NK-92 (cell line): ENCODE data around the gene SEPTIN3.

Source experiments
- DNase-seq: peaks from one replicate; lab custom pipeline; 2025; ENCODE audit not compliant: unreplicated experiment; lab: John Stamatoyannopoulos, UW

Gene SEPTIN3

GRCh38 chr22:41969110-41969646, at the start of gene SEPTIN3:
Gene SEPTIN3 (plus strand): TSS chr22:41969443. CDS start chr22:41971493, 2,050 bp downstream.
- DNase-seq, result no peak

- DNase-seq, result no peak
These were observed 48.8 kb upstream of the SEPTIN3 start for GRCh38 chr22:41920271-41920976.

GRCh38 chr22:41922328-41922727, 46.9 kb upstream of the SEPTIN3 start:
- DNase-seq, result no peak

GRCh38 chr22:41922940-41923594, 46.2 kb upstream of the SEPTIN3 start:
- DNase-seq, result no peak

GRCh38 chr22:41923595-41924276, 45.5 kb upstream of the SEPTIN3 start:
- DNase-seq, result no peak

GRCh38 chr22:41925783-41926460, 43.3 kb upstream of the SEPTIN3 start:
- no peak for DNase-seq

- DNase-seq, result no peak
These were observed 41.4 kb upstream of the SEPTIN3 start for GRCh38 chr22:41927813-41928212.

- no peak for DNase-seq
These were observed 40.4 kb upstream of the SEPTIN3 start for GRCh38 chr22:41928593-41929417.

GRCh38 chr22:41929418-41929810, 39.8 kb upstream of the SEPTIN3 start:
- no peak for DNase-seq

GRCh38 chr22:41931701-41932269, 37.5 kb upstream of the SEPTIN3 start:
- DNase-seq, result no peak

- DNase-seq, result no peak
These were observed 36.9 kb upstream of the SEPTIN3 start for GRCh38 chr22:41932353-41932752.

GRCh38 chr22:41933411-41934177, 35.6 kb upstream of the SEPTIN3 start:
- DNase-seq, result no peak

- no peak for DNase-seq
These were observed 34.8 kb upstream of the SEPTIN3 start for GRCh38 chr22:41934284-41935014.

- DNase-seq, result no peak
These were observed 34.3 kb upstream of the SEPTIN3 start for GRCh38 chr22:41935015-41935351.

GRCh38 chr22:41935509-41935908, 33.7 kb upstream of the SEPTIN3 start:
- no peak for DNase-seq

GRCh38 chr22:41936894-41937169, 32.4 kb upstream of the SEPTIN3 start:
- DNase-seq, result no peak

GRCh38 chr22:41939981-41940831, 29.0 kb upstream of the SEPTIN3 start:
- peak; percentile 49 for DNase-seq
